Effector memory CD8-positive, alpha-beta T cell (primary cell): ENCODE results near the gene PICK1.

ENCODE experiments used
- ATAC-seq: fragments of 150-1000 bp; cut with Tn5 transposase; replicated peaks from 2 replicates; pipeline ENCODE4 v1.10.0; 2021; ENCODE audit warnings: mild to moderate bottlenecking, moderate library complexity
- DNase-seq, 3 experiments: peaks; one replicate each; pipeline ENCODE4 v3.0.0; 2021
- H3K27ac Mint-ChIP-seq, 2 donors: one replicate each; pipeline ENCODE4 v1.8.0; 2022; ENCODE audit warnings: mild to moderate bottlenecking in 2 of 2, mixed read lengths in 2 of 2, moderate library complexity in 2 of 2
- H3K27me3 Mint-ChIP-seq, 2 donors: one replicate each; pipeline ENCODE4 v1.8.0; 2022; ENCODE audit warnings: mixed read lengths in 2 of 2
- H3K36me3 Mint-ChIP-seq: one replicate; pipeline ENCODE4 v1.8.0; 2022; ENCODE audit warnings: mild to moderate bottlenecking, moderate library complexity, mixed read lengths; ENCODE audit not compliant: insufficient read depth
- H3K4me1 Mint-ChIP-seq, 2 donors: one replicate each; pipeline ENCODE4 v1.8.0; 2022; ENCODE audit warnings: low read depth in 2 of 2, mixed read lengths in 2 of 2
- H3K4me3 Mint-ChIP-seq, 2 donors: one replicate each; pipeline ENCODE4 v1.8.0; 2022; ENCODE audit warnings: mild to moderate bottlenecking in 2 of 2, mixed read lengths in 2 of 2, moderate library complexity in 2 of 2
- H3K9me3 Mint-ChIP-seq, 2 donors: one replicate each; pipeline ENCODE4 v1.8.0; 2022; ENCODE audit warnings: mixed read lengths in 2 of 2

PICK1 gene

GRCh38 chr22:38124236-38124974 lies 67.2 kb downstream of the PICK1 start:
- Mint-ChIP-seq H3K27ac (no peak overlapping the region), H3K36me3 (peaks cover 4% of the 10 kb centered on the region), H3K4me1 (peaks cover 0 to 7% of the 10 kb centered on the region in 2 donors), H3K4me3 (no peak overlapping the region), H3K9me3 (no peaks in the 10 kb centered on the region), H3K27me3 (no peaks in the 10 kb centered on the region)
- ATAC-seq: no peak
- no peak for DNase-seq

- Mint-ChIP-seq H3K9me3 (no peaks in the 10 kb centered on the region), H3K36me3 (peaks cover 4% of the 10 kb centered on the region), H3K4me3 (no peak overlapping the region), H3K4me1 (peaks cover 0 to 7% of the 10 kb centered on the region in 2 donors), H3K27ac (no peak overlapping the region), H3K27me3 (no peaks in the 10 kb centered on the region)
- ATAC-seq (no peak), DNase-seq (no peak)
Observed at GRCh38 chr22:38125038-38125610, 67.9 kb downstream of the PICK1 start.
